Neuronal stem cell (in vitro differentiated cells): ENCODE results near the gene ZNG1F.
"Not testable (repeated sequence)": the region's sequence is repeated elsewhere in the genome, so short reads cannot be mapped to it uniquely, and the experiment has no call there.

Source experiments
- DNase-seq: peaks from one replicate; pipeline ENCODE4 v3.0.0-alpha.2; 2013; ENCODE audit warnings: low spot score
- H2AFZ ChIP-seq: one replicate; pipeline ENCODE4 v1.6.1; 2013; ENCODE audit warnings: mild to moderate bottlenecking, low read length, inconsistent platforms
- H2AK5ac ChIP-seq: 2 replicates; pipeline ENCODE4 v1.6.1; 2013; ENCODE audit warnings: low read depth, mild to moderate bottlenecking, inconsistent platforms, low read length, moderate library complexity, mixed read lengths
- H2BK120ac ChIP-seq: 2 replicates; pipeline ENCODE4 v1.6.1; 2013; ENCODE audit warnings: low read depth, mild to moderate bottlenecking, inconsistent platforms, low read length, moderate library complexity, mixed read lengths
- H2BK12ac ChIP-seq: one replicate; pipeline ENCODE4 v1.6.1; 2013; ENCODE audit warnings: low read length, inconsistent platforms
- H2BK15ac ChIP-seq: 2 replicates; pipeline ENCODE4 v1.6.1; 2013; ENCODE audit warnings: mild to moderate bottlenecking, low read length, inconsistent platforms, mixed read lengths
- H2BK5ac ChIP-seq: one replicate; pipeline ENCODE4 v1.6.1; 2013; ENCODE audit warnings: inconsistent platforms, mild to moderate bottlenecking, low read length, moderate library complexity
- H3K14ac ChIP-seq: one replicate; pipeline ENCODE4 v1.6.1; 2013; ENCODE audit warnings: low read length, inconsistent platforms
- H3K18ac ChIP-seq: 2 replicates; pipeline ENCODE4 v1.6.1; 2013; ENCODE audit warnings: low read length, inconsistent platforms
- H3K23ac ChIP-seq: 2 replicates; pipeline ENCODE4 v1.6.1; 2013; ENCODE audit warnings: low read depth, mild to moderate bottlenecking, mixed read lengths, low read length, inconsistent platforms; ENCODE audit not compliant: poor library complexity
- H3K27ac ChIP-seq: replicated peaks from 3 replicates; pipeline ENCODE4 v1.5.1; 2013; ENCODE audit warnings: low read length, inconsistent platforms
- H3K27me3 ChIP-seq, 3 experiments: 2 replicates each; pipeline ENCODE4 v1.6.1; 2013; ENCODE audit warnings: low read length in 3 of 3, mild to moderate bottlenecking in 2 of 3, inconsistent platforms in 1 of 3, low read depth in 1 of 3, mixed read lengths in 1 of 3, moderate library complexity in 1 of 3; ENCODE audit not compliant: control insufficient read depth in 3 of 3, insufficient read depth in 3 of 3
- H3K36me3 ChIP-seq, 2 donors: replicated peaks in 1 of 2; 2 replicates each; pipeline ENCODE4 v1.6.1; 2013; ENCODE audit warnings: low read length in 2 of 2; ENCODE audit not compliant: control insufficient read depth in 2 of 2, insufficient read depth in 2 of 2
- H3K4ac ChIP-seq: 2 replicates; pipeline ENCODE4 v1.6.1; 2013; ENCODE audit warnings: inconsistent platforms, mild to moderate bottlenecking, low read length, moderate library complexity
- H3K4me1 ChIP-seq, 2 donors: 1 replicate in 1 of 2; 2 replicates in 1 of 2; pipeline ENCODE4 v1.6.1; 2013; ENCODE audit warnings: low read length in 2 of 2, low read depth in 1 of 2; ENCODE audit not compliant: control insufficient read depth in 2 of 2, insufficient read depth in 1 of 2
- H3K4me2 ChIP-seq: one replicate; pipeline ENCODE4 v1.6.1; 2013; ENCODE audit warnings: mild to moderate bottlenecking, low read length, inconsistent platforms; ENCODE audit not compliant: insufficient read depth, poor library complexity, severe bottlenecking
- H3K4me3 ChIP-seq, 2 donors: 2 replicates each; pipeline ENCODE4 v1.5.1; 2013; ENCODE audit warnings: low read length in 2 of 2, mild to moderate bottlenecking in 2 of 2, inconsistent platforms in 1 of 2, moderate library complexity in 1 of 2
- H3K79me1 ChIP-seq: one replicate; pipeline ENCODE4 v1.6.1; 2013; ENCODE audit warnings: low read depth, mild to moderate bottlenecking, inconsistent platforms, low read length, moderate library complexity
- H3K9ac ChIP-seq: one replicate; pipeline ENCODE4 v1.6.1; 2013; ENCODE audit warnings: mild to moderate bottlenecking, low read depth, low read length, inconsistent platforms; ENCODE audit not compliant: poor library complexity
- H3K9me3 ChIP-seq, 2 donors: replicated peaks in 1 of 2; 2 replicates each; pipeline versions ENCODE3 to v1.6.1; 2013; ENCODE audit warnings: low read length in 2 of 2, mild to moderate bottlenecking in 2 of 2, inconsistent platforms in 1 of 2, low read depth in 1 of 2, mixed read lengths in 1 of 2, moderate library complexity in 1 of 2; ENCODE audit not compliant: control insufficient read depth in 2 of 2, insufficient read depth in 1 of 2
- H4K8ac ChIP-seq: one replicate; pipeline ENCODE4 v1.6.1; 2013; ENCODE audit warnings: low read depth, mild to moderate bottlenecking, inconsistent platforms, low read length, moderate library complexity
- H4K91ac ChIP-seq: one replicate; pipeline ENCODE4 v1.6.1; 2013; ENCODE audit warnings: low read length, low read depth, mild to moderate bottlenecking, inconsistent platforms; ENCODE audit not compliant: poor library complexity
- WGBS, 2 donors: extraction: QIAGEN DNeasy Blood & Tissue Kit; methylation state at CpG; one replicate each; pipeline ENCODE4 v1.1.7; 2013; ENCODE audit warnings: missing lambda C conversion rate in 2 of 2, mixed read lengths in 1 of 2; ENCODE audit not compliant: insufficient read length in 2 of 2, insufficient replicate concordance in 1 of 2; ENCODE audit errors: extremely low coverage in 2 of 2; 5-methylcytosine and 5-hydroxymethylcytosine counted together

ZNG1F gene

DNA sequence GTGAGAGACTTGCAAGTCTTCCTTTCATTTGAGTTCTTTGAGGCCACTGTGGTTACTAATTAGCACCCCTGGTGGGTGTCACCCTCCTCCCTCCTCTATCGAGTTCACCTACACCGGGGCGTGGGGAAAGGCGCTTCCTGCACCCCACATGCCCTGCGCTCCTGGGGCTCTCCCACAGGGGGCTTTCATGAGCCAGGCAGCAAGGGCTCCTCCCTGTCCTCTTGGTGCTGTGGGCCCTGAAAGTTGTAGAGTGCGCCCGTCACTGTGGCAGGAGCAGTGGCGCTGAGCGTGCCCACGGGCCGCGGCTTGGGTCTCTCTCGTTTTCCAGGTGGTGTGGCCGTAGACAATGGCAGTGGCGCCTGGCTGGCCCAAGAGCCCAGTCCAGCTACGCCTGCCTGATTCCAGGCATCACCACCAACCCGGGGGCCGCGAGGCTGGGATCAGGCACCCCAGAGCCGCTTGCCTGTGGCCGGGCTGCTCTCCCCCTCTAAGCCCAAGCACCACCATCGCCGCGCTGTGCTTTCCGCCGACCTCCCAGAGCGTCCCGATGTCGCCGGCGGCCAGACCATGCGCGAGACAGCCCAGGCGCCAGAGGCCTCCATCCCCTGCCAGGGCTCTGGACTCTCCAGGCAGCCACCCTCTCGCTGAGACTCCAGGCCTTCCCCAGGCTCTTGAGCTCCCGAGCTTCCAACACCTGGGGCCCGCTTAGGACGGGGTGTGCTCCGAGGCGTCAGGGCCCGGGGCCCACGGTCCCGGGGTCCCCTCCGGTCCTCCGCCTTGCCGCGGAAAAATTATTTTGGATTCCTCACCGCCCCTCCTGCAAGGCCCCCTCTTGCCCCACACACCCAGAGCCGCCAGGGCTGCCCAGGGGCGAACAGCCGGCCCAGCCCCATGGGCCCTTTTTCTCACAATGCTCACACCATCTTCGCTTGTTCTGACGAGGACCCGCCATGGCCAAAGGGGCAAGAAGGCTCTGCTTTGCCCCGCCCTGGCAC, 46.0 kb upstream of the ZNG1F start:
- not testable (repeated sequence) for H4K91ac ChIP-seq, H3K27ac ChIP-seq, DNase-seq, H2BK15ac ChIP-seq, H3K18ac ChIP-seq, H3K79me1 ChIP-seq, H3K4me3 ChIP-seq, H2BK120ac ChIP-seq, H2AK5ac ChIP-seq, H2AFZ ChIP-seq, H3K9me3 ChIP-seq, H3K27me3 ChIP-seq, H3K4me1 ChIP-seq, H4K8ac ChIP-seq, H3K36me3 ChIP-seq, H3K4me2 ChIP-seq, H2BK5ac ChIP-seq, H3K4ac ChIP-seq
- WGBS, 2 donors = no CpG with 5 or more reads among the region's 55 CpGs
- H3K23ac ChIP-seq = peak overlapping the region; percentile 73
- H3K14ac ChIP-seq = peak overlapping the region; percentile 63
- peak overlapping the region; percentile 60 for H3K9ac ChIP-seq
- peak overlapping the region; percentile 22 for H2BK12ac ChIP-seq

GRCh38 chr9:41234221-41234620, 45.1 kb upstream of the ZNG1F start:
- not testable (repeated sequence) for H2BK5ac ChIP-seq, H3K4me1 ChIP-seq, H2AK5ac ChIP-seq, H3K23ac ChIP-seq, H3K18ac ChIP-seq, DNase-seq, H3K4me2 ChIP-seq, H3K27ac ChIP-seq, H3K36me3 ChIP-seq, H3K9me3 ChIP-seq, H3K4me3 ChIP-seq, H3K79me1 ChIP-seq, H3K4ac ChIP-seq, H4K8ac ChIP-seq, H2AFZ ChIP-seq, H2BK12ac ChIP-seq, H2BK120ac ChIP-seq, H4K91ac ChIP-seq, H3K14ac ChIP-seq, H2BK15ac ChIP-seq, H3K9ac ChIP-seq
- peaks cover 6 to 18% (median 7%) of the 10 kb centered on the region in 3 experiments for H3K27me3 ChIP-seq
- no CpG with 5 or more reads among the region's 3 CpGs for WGBS, 2 donors

DNA sequence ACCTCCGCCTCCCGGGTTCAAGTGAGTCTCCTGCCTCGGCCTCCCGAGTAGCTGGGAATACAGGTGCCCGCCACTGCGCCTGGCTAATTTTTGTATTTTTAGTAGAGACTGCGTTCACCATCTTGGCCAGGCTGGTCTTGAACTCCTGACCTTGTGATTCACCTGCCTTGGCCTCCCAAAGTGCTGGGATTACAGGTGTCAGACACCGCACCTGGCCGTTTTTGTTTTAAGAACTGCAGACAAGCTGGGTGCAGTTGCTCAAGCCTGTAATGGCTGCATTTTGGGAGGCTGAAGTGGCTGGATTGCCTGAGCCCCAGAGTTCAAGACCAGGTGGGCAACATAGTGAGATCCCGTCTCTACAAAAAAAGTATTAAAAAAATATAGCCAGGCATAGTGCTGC, 43.2 kb upstream of the ZNG1F start:
- not testable (repeated sequence) for H2BK5ac ChIP-seq, H2BK120ac ChIP-seq, H4K8ac ChIP-seq, H3K18ac ChIP-seq, H4K91ac ChIP-seq, H3K4me2 ChIP-seq, H3K79me1 ChIP-seq, H3K4me1 ChIP-seq, H3K27ac ChIP-seq, H2BK15ac ChIP-seq, H2BK12ac ChIP-seq, H3K23ac ChIP-seq, H2AK5ac ChIP-seq, H3K14ac ChIP-seq, DNase-seq, H3K4me3 ChIP-seq, H3K9ac ChIP-seq, H3K36me3 ChIP-seq, H3K4ac ChIP-seq, H2AFZ ChIP-seq
- H3K27me3 ChIP-seq = peaks cover 6 to 19% (median 7%) of the 10 kb centered on the region in 3 experiments
- no CpG with 5 or more reads among the region's 10 CpGs for WGBS, 2 donors
- H3K9me3 ChIP-seq = peaks cover 0 to 11% of the 10 kb centered on the region in 2 donors

DNA sequence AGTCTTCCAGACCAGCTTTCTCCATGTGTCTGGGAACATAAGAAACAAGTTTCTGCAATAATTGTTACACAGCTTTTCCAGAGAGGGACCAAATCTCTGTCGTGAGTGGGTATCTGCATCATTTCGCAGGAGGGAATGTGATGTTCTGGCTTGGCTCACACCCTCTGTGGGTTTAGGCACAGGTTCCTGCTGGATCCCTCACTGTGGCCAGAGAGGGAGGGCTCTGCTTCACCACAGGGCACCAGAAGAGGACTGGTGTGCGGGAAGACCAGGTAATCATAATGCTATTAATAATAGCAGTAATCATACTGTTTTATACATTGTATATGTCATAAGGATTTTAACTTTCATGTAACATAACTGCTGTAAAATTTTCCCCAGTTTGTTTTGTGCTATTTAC, 41.3 kb upstream of the ZNG1F start:
- H3K9me3 ChIP-seq = peaks cover 0 to 11% of the 10 kb centered on the region in 2 donors
- not testable (repeated sequence) for H2BK120ac ChIP-seq, H2BK15ac ChIP-seq, H2BK5ac ChIP-seq, H3K14ac ChIP-seq, H2AK5ac ChIP-seq, H3K4me1 ChIP-seq, H2BK12ac ChIP-seq, H4K8ac ChIP-seq, H3K4me3 ChIP-seq, H3K36me3 ChIP-seq, H3K79me1 ChIP-seq, H3K27ac ChIP-seq, H3K4ac ChIP-seq, DNase-seq, H3K18ac ChIP-seq, H2AFZ ChIP-seq, H3K23ac ChIP-seq, H3K9ac ChIP-seq, H3K4me2 ChIP-seq, H4K91ac ChIP-seq
- WGBS, 2 donors = no CpG with 5 or more reads among the region's 3 CpGs
- H3K27me3 ChIP-seq = peaks cover 6 to 19% (median 7%) of the 10 kb centered on the region in 3 experiments
